SK-N-SH (cell line): ENCODE results near the gene PCK2. TPM values are rescaled to one million over a fixed set of nuclear protein-coding genes. Genes with fewer than 3 reads are reported as not detected.

Experiments
- CTCF ChIA-PET: fragments of 300-600, 350-600 bp; formaldehyde crosslinking; extraction: SDS; loops from one replicate; lab custom pipeline; 2021; lab: Yijun Ruan, JAX
- POLR2A ChIA-PET: fragments of 350-600 bp; sonication (Branson Sonifier 250); formaldehyde crosslinking; extraction: SDS; loops from one replicate; lab custom pipeline; 2020; ENCODE audit warnings: antibody characterized with exemption, inconsistent platforms; lab: Yijun Ruan, JAX
- DNase-seq: peaks from one replicate; pipeline ENCODE4 v3.0.0; 2012
- H2AFZ ChIP-seq: fragments of 200-600 bp; sonication (generic); 2 replicates; pipeline ENCODE4 v1.8.1; 2016; ENCODE audit warnings: antibody characterized with exemption, mild to moderate bottlenecking, low read depth
- H3F3A ChIP-seq: fragments of 200-600 bp; sonication (generic); replicated peaks from 2 replicates; pipeline ENCODE3; 2016; ENCODE audit warnings: antibody characterized with exemption, mild to moderate bottlenecking; ENCODE audit not compliant: insufficient read depth
- H3K27ac ChIP-seq, 2 experiments: fragments of 200-500 bp in 1 of 2; fragments of 200-600 bp in 1 of 2; sonication (Bioruptor generic) in 1 of 2; sonication (generic), shearing (Covaris generic) in 1 of 2; 2 replicates each; pipeline versions ENCODE4 v1.5.1 to v1.6.1; 2014 to 2016; ENCODE audit warnings: low read depth in 2 of 2, inconsistent platforms in 1 of 2, low read length in 1 of 2, mild to moderate bottlenecking in 1 of 2, mixed read lengths in 1 of 2
- H3K27me3 ChIP-seq: fragments of 200-600 bp; sonication (generic), shearing (Covaris generic); 2 replicates; pipeline ENCODE4 v1.6.1; 2016; ENCODE audit warnings: mixed run types; ENCODE audit not compliant: insufficient read depth
- H3K36me3 ChIP-seq, 2 experiments: fragments of 200-500 bp in 1 of 2; fragments of 200-600 bp in 1 of 2; sonication (Bioruptor generic) in 1 of 2; sonication (generic) in 1 of 2; replicated peaks in 1 of 2; 2 replicates each; pipeline versions ENCODE3 to v1.5.1; 2014 to 2016; ENCODE audit warnings: low read length in 1 of 2, mild to moderate bottlenecking in 1 of 2; ENCODE audit not compliant: insufficient read depth in 2 of 2, control insufficient read depth in 1 of 2
- H3K4me1 ChIP-seq, 2 experiments: fragments of 200-500 bp in 1 of 2; fragments of 200-600 bp in 1 of 2; sonication (Bioruptor generic) in 1 of 2; sonication (generic), shearing (Covaris generic) in 1 of 2; 2 replicates each; pipeline versions ENCODE4 v1.5.1 to v1.6.1; 2014 to 2016; ENCODE audit warnings: low read depth in 1 of 2, low read length in 1 of 2, mixed run types in 1 of 2; ENCODE audit not compliant: insufficient read depth in 2 of 2, control insufficient read depth in 1 of 2
- H3K4me2 ChIP-seq: fragments of 200-600 bp; sonication (generic), shearing (Covaris generic); 2 replicates; pipeline ENCODE4 v1.6.1; 2017; ENCODE audit warnings: mixed run types
- H3K4me3 ChIP-seq, 2 experiments: fragments of 200-500 bp in 1 of 2; fragments of 200-600 bp in 1 of 2; sonication (Bioruptor generic) in 1 of 2; sonication (generic), shearing (Covaris generic) in 1 of 2; 2 replicates each; pipeline versions ENCODE4 v1.5.1 to v1.8.1; 2014 to 2016; ENCODE audit warnings: low read depth in 2 of 2, inconsistent platforms in 1 of 2, low read length in 1 of 2, mild to moderate bottlenecking in 1 of 2, mixed read lengths in 1 of 2, moderate library complexity in 1 of 2
- H3K79me2 ChIP-seq: fragments of 200-600 bp; sonication (generic); 2 replicates; pipeline ENCODE4 v1.8.1; 2017; ENCODE audit warnings: mild to moderate bottlenecking; ENCODE audit not compliant: insufficient read depth
- H3K9ac ChIP-seq: fragments of 200-600 bp; sonication (generic); 2 replicates; pipeline ENCODE4 v1.6.1; 2017; ENCODE audit warnings: mixed run types
- H3K9me2 ChIP-seq: fragments of 200-600 bp; sonication (generic); 2 replicates; pipeline ENCODE4 v1.6.1; 2017; ENCODE audit warnings: mixed run types
- H3K9me3 ChIP-seq: fragments of 200-600 bp; sonication (generic); 2 replicates; pipeline ENCODE4 v1.6.1; 2017; ENCODE audit warnings: mixed run types, mild to moderate bottlenecking, moderate library complexity
- H4K20me1 ChIP-seq: fragments of 200-600 bp; sonication (generic); 2 replicates; pipeline ENCODE4 v1.6.1; 2017; ENCODE audit warnings: mild to moderate bottlenecking, mixed run types; ENCODE audit not compliant: insufficient read depth
- ELF1 ChIP-seq: IDR thresholded peaks from 2 replicates; pipeline ENCODE4 v1.4.0; 2012
- EP300 ChIP-seq, 2 experiments: IDR thresholded peaks; 2 replicates each; pipeline versions ENCODE4 v1.4.0 to v1.6.1; 2012; ENCODE audit warnings: borderline replicate concordance in 1 of 2, low read depth in 1 of 2, low read length in 1 of 2
- EZH2phosphoT487 ChIP-seq: fragments of 200-600 bp; sonication (generic); IDR thresholded peaks from 2 replicates; pipeline ENCODE4 v1.6.1; 2017; ENCODE audit warnings: low read depth, mixed run types, mild to moderate bottlenecking, antibody characterized with exemption, moderate library complexity, borderline replicate concordance
- FOXM1 ChIP-seq: IDR thresholded peaks from 2 replicates; pipeline ENCODE4 v1.4.0; 2012; ENCODE audit warnings: low read depth, mild to moderate bottlenecking
- GATA2 ChIP-seq: sonication (generic); formaldehyde crosslinking; IDR thresholded peaks from 2 replicates; pipeline ENCODE4 v1.5.0; 2020; ENCODE audit warnings: mild to moderate bottlenecking, missing genetic modification reagents
- MAX ChIP-seq: IDR thresholded peaks from 2 replicates; pipeline ENCODE4 v1.4.0; 2012; ENCODE audit warnings: low read depth
- MEF2A ChIP-seq: IDR thresholded peaks from 2 replicates; pipeline ENCODE4 v1.4.0; 2012; ENCODE audit warnings: low read depth, borderline replicate concordance
- MXI1 ChIP-seq: IDR thresholded peaks from 2 replicates; pipeline ENCODE4 v1.6.1; 2012; ENCODE audit warnings: mild to moderate bottlenecking, low read depth, low read length, improper control_type of control experiment
- NRF1 ChIP-seq: IDR thresholded peaks from 2 replicates; pipeline ENCODE4 v1.6.1; 2012; ENCODE audit warnings: low read depth, mild to moderate bottlenecking, low read length
- PBX3 ChIP-seq: IDR thresholded peaks from 2 replicates; pipeline ENCODE4; 2012
- POLR2AphosphoS5 ChIP-seq: IDR thresholded peaks from 2 replicates; pipeline ENCODE4 v1.6.1; 2012; ENCODE audit warnings: low read depth, low read length
- YY1 ChIP-seq: IDR thresholded peaks from 2 replicates; pipeline ENCODE4 v1.4.0; 2012; ENCODE audit warnings: low read depth, mild to moderate bottlenecking
- ZBTB33 ChIP-seq: IDR thresholded peaks from 2 replicates; pipeline ENCODE4 v1.4.0; 2012; ENCODE audit warnings: low read depth, borderline replicate concordance
- WGBS: methylation state at CpG from one replicate; pipeline ENCODE4 v1.1.6; 2017; ENCODE audit warnings: low lambda C conversion rate; 5-methylcytosine and 5-hydroxymethylcytosine counted together
- polyA plus RNA-seq, 3 experiments: library from polyadenylated mRNA; depleted of rRNA; stranded (reverse); fragments of >200 nt; gene quantifications; 2 replicates each; pipeline ENCODE4 v1.2.3, GENCODE V29; 2012
- TF ChIP-seq, protein P1 (sequence below): fragments of 200-600 bp; sonication (generic); IDR thresholded peaks from 2 replicates; pipeline ENCODE4 v1.6.1; 2017; ENCODE audit warnings: antibody characterized with exemption, mild to moderate bottlenecking, moderate library complexity

The PCK2 gene
- polyA plus RNA-seq, 1 of the 3 experiments (the other 2 are of a cell fraction) = 16.6 TPM

DNA sequence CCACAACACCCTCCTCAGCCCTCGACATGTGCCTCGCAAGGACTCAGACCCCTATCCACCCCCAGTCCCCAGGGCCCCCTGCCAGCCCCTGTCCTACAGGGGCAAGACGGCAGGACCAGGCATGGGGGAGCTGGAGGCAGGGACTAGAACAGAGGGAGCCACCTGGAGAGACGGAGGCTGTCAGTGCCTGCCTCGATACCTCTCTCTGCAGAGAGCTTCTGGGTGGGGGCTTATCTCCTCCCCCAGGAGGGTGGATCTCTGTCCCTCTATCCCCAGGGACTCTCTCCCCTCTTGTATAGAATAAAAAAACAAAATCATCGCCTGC lies 24.7 kb upstream of the PCK2 start:
- no peak for DNase-seq
- Histone ChIP-seq H3K4me2 (no peak overlapping the region), H3K27ac (no peak overlapping the region), H2AFZ (no peak overlapping the region), H3K79me2 (no peaks in the 10 kb centered on the region), H3K36me3 (no peaks in the 10 kb centered on the region), H3K4me3 (no peak overlapping the region), H3K9ac (no peak overlapping the region), H3K4me1 (no peaks in the 10 kb centered on the region; a peak in 1 of 4 replicates), H4K20me1 (no peaks in the 10 kb centered on the region), H3K9me2 (no peaks in the 10 kb centered on the region), H3K27me3 (no peaks in the 10 kb centered on the region; the same call in 1 of the 2 replicates), H3K9me3 (no peaks in the 10 kb centered on the region), H3F3A (no peaks in the 10 kb centered on the region)
- 100% methylated on average over 1 of the region's 6 CpGs for WGBS
- ChIA-PET POLR2A (interaction anchor here (2.0 kb wide), 1 partner anchor 10 kb away, joined by 6 read pairs; no protein-coding TSS in a partner anchor), CTCF (interaction anchor here (0.9 to 42.8 kb wide), 4 partner anchors 10 to 91 kb away, joined by 3 to 1159 read pairs (median 151); partner anchors contain the start of genes IRF9 and PCK2)
- TF ChIP-seq EZH2phosphoT487 = no peak
- TF ChIP-seq NRF1 = no peak
- no peak for TF ChIP-seq FOXM1
- TF ChIP-seq MAX = no peak
- TF ChIP-seq POLR2AphosphoS5 = no peak

GRCh38 chr14:24070285-24071143 lies 23.6 kb upstream of the PCK2 start:
- Histone ChIP-seq H3K27ac (no peak overlapping the region), H3K36me3 (no peaks in the 10 kb centered on the region), H3K9me3 (no peaks in the 10 kb centered on the region), H3K4me1 (no peaks in the 10 kb centered on the region; a peak in 1 of 4 replicates), H3K4me2 (no peak overlapping the region), H2AFZ (no peak overlapping the region), H4K20me1 (no peaks in the 10 kb centered on the region), H3K9ac (no peak overlapping the region), H3K79me2 (no peaks in the 10 kb centered on the region), H3F3A (no peaks in the 10 kb centered on the region), H3K9me2 (no peaks in the 10 kb centered on the region), H3K27me3 (no peaks in the 10 kb centered on the region; the same call in 1 of the 2 replicates), H3K4me3 (no peak overlapping the region)
- ChIA-PET CTCF (interaction anchor here (0.9 to 42.8 kb wide), 5 partner anchors 10 to 90 kb away, joined by 3 to 1159 read pairs (median 18); partner anchors contain the start of genes IRF9 and PCK2), POLR2A (interaction anchor here (1.2 to 2.0 kb wide), 2 partner anchors 9 to 11 kb away, joined by 3 to 6 read pairs; no protein-coding TSS in a partner anchor)
- no peak for DNase-seq
- TF ChIP-seq YY1 = no peak
- no peak for TF ChIP-seq EP300 (IDR thresholded peaks at IDR 0.05; ENCODE audit: borderline replicate concordance in 1 of 2, low read depth in 1 of 2, low read length in 1 of 2)
- TF ChIP-seq MEF2A = no peak
- TF ChIP-seq ZBTB33 = no peak
- TF ChIP-seq GATA2 (CRISPR knock-in tag) = no peak
- no peak for TF ChIP-seq ELF1
- TF ChIP-seq PBX3 = no peak
- no peak for TF ChIP-seq NRF1
- no peak for TF ChIP-seq MXI1
- TF ChIP-seq POLR2AphosphoS5 = no peak
- TF ChIP-seq, protein P1, sequence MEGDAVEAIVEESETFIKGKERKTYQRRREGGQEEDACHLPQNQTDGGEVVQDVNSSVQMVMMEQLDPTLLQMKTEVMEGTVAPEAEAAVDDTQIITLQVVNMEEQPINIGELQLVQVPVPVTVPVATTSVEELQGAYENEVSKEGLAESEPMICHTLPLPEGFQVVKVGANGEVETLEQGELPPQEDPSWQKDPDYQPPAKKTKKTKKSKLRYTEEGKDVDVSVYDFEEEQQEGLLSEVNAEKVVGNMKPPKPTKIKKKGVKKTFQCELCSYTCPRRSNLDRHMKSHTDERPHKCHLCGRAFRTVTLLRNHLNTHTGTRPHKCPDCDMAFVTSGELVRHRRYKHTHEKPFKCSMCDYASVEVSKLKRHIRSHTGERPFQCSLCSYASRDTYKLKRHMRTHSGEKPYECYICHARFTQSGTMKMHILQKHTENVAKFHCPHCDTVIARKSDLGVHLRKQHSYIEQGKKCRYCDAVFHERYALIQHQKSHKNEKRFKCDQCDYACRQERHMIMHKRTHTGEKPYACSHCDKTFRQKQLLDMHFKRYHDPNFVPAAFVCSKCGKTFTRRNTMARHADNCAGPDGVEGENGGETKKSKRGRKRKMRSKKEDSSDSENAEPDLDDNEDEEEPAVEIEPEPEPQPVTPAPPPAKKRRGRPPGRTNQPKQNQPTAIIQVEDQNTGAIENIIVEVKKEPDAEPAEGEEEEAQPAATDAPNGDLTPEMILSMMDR = no peak
- TF ChIP-seq EZH2phosphoT487 = no peak
- 77% methylated on average over 10 of the region's 10 CpGs for WGBS
